B cell (primary cell): ENCODE results near the gene CAV2. TPM values are rescaled to one million over a fixed set of nuclear protein-coding genes. Genes with fewer than 3 reads are reported as not detected.

ENCODE experiments used
- ATAC-seq: fragments of 200-7000 bp; cut with Tn5 transposase; one replicate; pipeline ENCODE4 v1.10.0; 2021; ENCODE audit warnings: low read depth, mild to moderate bottlenecking, moderate number of reproducible peaks, moderate library complexity
- CTCF ChIA-PET: fragments of 350-600 bp; sonication (Branson Sonifier 250); formaldehyde crosslinking; loops from one replicate; lab custom pipeline; 2021; ENCODE audit warnings: antibody characterized with exemption, inconsistent platforms; lab: Charles Lee
- POLR2A ChIA-PET: fragments of 350-600 bp; sonication (Branson Sonifier 250); formaldehyde crosslinking; loops from one replicate; lab custom pipeline; 2021; ENCODE audit warnings: antibody characterized with exemption; lab: Charles Lee
- DNase-seq: peaks from one replicate; pipeline ENCODE4 v3.0.0; 2013
- H2AFZ ChIP-seq: 2 replicates; pipeline ENCODE4 v1.6.1; 2012; ENCODE audit warnings: mild to moderate bottlenecking, low read depth, low read length; ENCODE audit not compliant: insufficient read depth, poor library complexity, severe bottlenecking
- H3K27ac ChIP-seq, 2 donors: 1 replicate in 1 of 2; 2 replicates in 1 of 2; pipeline ENCODE4 v1.5.1; 2012 to 2013; ENCODE audit warnings: low read length in 2 of 2, mild to moderate bottlenecking in 2 of 2, moderate library complexity in 1 of 2
- H3K27me3 ChIP-seq, 4 experiments: fragments of 200-600 bp in 1 of 4; sonication (generic) in 1 of 4; replicated peaks in 1 of 4; 1 replicate in 2 of 4; 2 replicates in 2 of 4; pipeline versions ENCODE4 v1.6.1 to v1.7.0; 2013 to 2016; ENCODE audit warnings: low read length in 3 of 4, mild to moderate bottlenecking in 2 of 4, mixed read lengths in 1 of 4, moderate library complexity in 1 of 4; ENCODE audit not compliant: insufficient read depth in 4 of 4, control insufficient read depth in 3 of 4; ENCODE audit errors: control extremely low read depth in 1 of 4
- H3K36me3 ChIP-seq, 2 experiments: replicated peaks in 1 of 2; 1 replicate in 1 of 2; 2 replicates in 1 of 2; pipeline versions ENCODE4 v1.6.1 to v1.7.1; 2013; ENCODE audit warnings: low read length in 1 of 2; ENCODE audit not compliant: insufficient read depth in 2 of 2, control insufficient read depth in 1 of 2; ENCODE audit errors: control extremely low read depth in 1 of 2, extremely low read depth in 1 of 2
- H3K4me1 ChIP-seq, 2 donors: fragments of 200-600 bp in 1 of 2; sonication (generic) in 1 of 2; 1 replicate in 1 of 2; 2 replicates in 1 of 2; pipeline versions ENCODE4 v1.5.1 to v1.6.1; 2013 to 2017; ENCODE audit warnings: low read length in 2 of 2; ENCODE audit not compliant: control insufficient read depth in 2 of 2, insufficient read depth in 2 of 2
- H3K4me2 ChIP-seq: replicated peaks from 2 replicates; pipeline ENCODE3; 2012; ENCODE audit warnings: mild to moderate bottlenecking, low read depth, low read length; ENCODE audit not compliant: poor library complexity, severe bottlenecking
- H3K4me3 ChIP-seq, 5 experiments: fragments of 200-600 bp in 1 of 5; sonication (generic) in 1 of 5; 1 replicate in 3 of 5; 2 replicates in 2 of 5; pipeline versions ENCODE4 v1.5.1 to v1.7.0; 2011 to 2016; ENCODE audit warnings: low read length in 4 of 5, mild to moderate bottlenecking in 4 of 5, low read depth in 2 of 5, control low read depth in 1 of 5, moderate library complexity in 1 of 5; ENCODE audit not compliant: insufficient read depth in 1 of 5; ENCODE audit errors: control extremely low read depth in 1 of 5, extremely low read depth in 1 of 5
- H3K79me2 ChIP-seq: fragments of 200-600 bp; sonication (generic); one replicate; pipeline ENCODE4 v1.6.0; 2016; ENCODE audit warnings: low read length; ENCODE audit not compliant: control insufficient read depth, insufficient read depth
- H3K9ac ChIP-seq: fragments of 200-600 bp; sonication (generic); 2 replicates; pipeline ENCODE4 v1.6.1; 2017; ENCODE audit warnings: mild to moderate bottlenecking, low read length, moderate library complexity
- H3K9me3 ChIP-seq, 3 donors: one replicate each; pipeline versions ENCODE4 v1.6.1 to v1.7.1; 2013; ENCODE audit warnings: low read length in 2 of 3; ENCODE audit not compliant: control insufficient read depth in 2 of 3, insufficient read depth in 1 of 3; ENCODE audit errors: control extremely low read depth in 1 of 3
- H4K20me1 ChIP-seq: 2 replicates; pipeline ENCODE4 v1.6.0; 2012; ENCODE audit warnings: mild to moderate bottlenecking, low read length; ENCODE audit not compliant: insufficient read depth, control insufficient read depth, poor library complexity, severe bottlenecking
- H3K27ac Mint-ChIP-seq: one replicate; pipeline ENCODE4 v1.8.0; 2021; ENCODE audit warnings: mixed read lengths
- H3K27me3 Mint-ChIP-seq: one replicate; pipeline ENCODE4 v1.8.0; 2021; ENCODE audit warnings: mixed read lengths
- H3K4me1 Mint-ChIP-seq: one replicate; pipeline ENCODE4 v1.8.0; 2021; ENCODE audit warnings: mixed read lengths
- H3K4me3 Mint-ChIP-seq: one replicate; pipeline ENCODE4 v1.8.0; 2021; ENCODE audit warnings: mixed read lengths
- H3K9me3 Mint-ChIP-seq: one replicate; pipeline ENCODE4 v1.8.0; 2022; ENCODE audit warnings: mixed read lengths; ENCODE audit not compliant: insufficient read depth
- CTCF ChIP-seq: fragments of 200-600 bp; IDR thresholded peaks from one replicate; pipeline ENCODE4 v1.8.0; 2022; ENCODE audit warnings: antibody characterized with exemption, mild to moderate bottlenecking
- EZH2 ChIP-seq: IDR thresholded peaks from 2 replicates; pipeline ENCODE4 v1.6.1; 2012; ENCODE audit warnings: borderline replicate concordance, low read depth, mild to moderate bottlenecking, moderate library complexity, low read length; ENCODE audit not compliant: insufficient read depth, poor library complexity, severe bottlenecking
- WGBS: methylation state at CpG from one replicate; pipeline ENCODE4 v1.1.5; 2013; ENCODE audit warnings: missing lambda C conversion rate; ENCODE audit not compliant: insufficient coverage; 5-methylcytosine and 5-hydroxymethylcytosine counted together
- intact Hi-C: fragments of 100-400 bp; cut with micrococcal nuclease; formaldehyde crosslinking; loops from one replicate; pipeline ENCODE4 v1.10.0; 2022
- polyA plus RNA-seq: library from polyadenylated mRNA; depleted of rRNA; stranded (reverse); fragments of >200 nt; gene quantifications from 2 replicates; pipeline ENCODE4 v1.2.3, GENCODE V29; 2012
- total RNA-seq, 2 donors: library from RNA; stranded (reverse); fragments of 120-200 nt in 1 of 2; gene quantifications; 1 replicate in 1 of 2; 2 replicates in 1 of 2; pipeline versions ENCODE4 v1.2.3 to v1.2.4, GENCODE V29; 2013 to 2022

Gene CAV2
- total and polyA plus RNA-seq, 2 donors (not counting 1 experiment from before 2014, with no cell fraction given) = not detected

DNA sequence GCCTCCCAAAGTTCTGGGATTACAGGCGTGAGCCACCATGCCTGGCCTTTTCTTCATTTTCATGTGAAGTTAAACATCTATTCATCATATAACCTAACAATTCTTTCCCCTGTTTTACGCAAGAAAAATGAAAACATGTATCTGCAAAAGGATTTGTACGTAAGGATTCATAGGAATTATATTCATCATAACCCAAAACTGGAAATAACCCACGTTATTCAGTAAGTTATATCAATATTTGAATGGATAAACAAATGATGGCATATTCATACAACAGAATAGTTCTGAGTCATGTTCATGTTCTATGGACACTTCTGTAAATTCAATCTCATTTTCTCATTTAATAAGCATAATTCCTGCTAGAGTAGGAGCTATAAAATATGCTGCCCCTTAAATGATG, 35.2 kb upstream of the CAV2 start:
- no peaks in the 10 kb centered on the region for H3K4me1 ChIP-seq
- Mint-ChIP-seq H3K27me3 (peaks cover 9% of the 10 kb centered on the region), H3K27ac (no peak overlapping the region), H3K4me3 (no peak overlapping the region), H3K4me1 (no peaks in the 10 kb centered on the region), H3K9me3 (no peaks in the 10 kb centered on the region)
- no peaks in the 10 kb centered on the region for H3K79me2 ChIP-seq
- H3K9ac ChIP-seq = no peak overlapping the region
- H3K4me2 ChIP-seq = no peak overlapping the region
- ChIA-PET POLR2A (no interaction called here), CTCF (no interaction called here)
- H3K27me3 ChIP-seq = no peaks in the 10 kb centered on the region
- H3K9me3 ChIP-seq = no peaks in the 10 kb centered on the region
- no peak overlapping the region for H2AFZ ChIP-seq
- no peak for DNase-seq
- H3K4me3 ChIP-seq = no peak overlapping the region
- no peaks in the 10 kb centered on the region for H3K36me3 ChIP-seq
- no peak for ATAC-seq
- intact Hi-C loops = no loop called here
- no peaks in the 10 kb centered on the region for H4K20me1 ChIP-seq
- H3K27ac ChIP-seq = no peak overlapping the region
- WGBS = no CpG with 5 or more reads among the region's 4 CpGs
- TF ChIP-seq EZH2 (no peak), CTCF (no peak)

- intact Hi-C loops = no loop called here
- no peak overlapping the region for H3K9ac ChIP-seq
Measured at GRCh38 chr7:116465125-116465524, 34.4 kb upstream of the CAV2 start.

More at GRCh38 chr7:116465125-116465524, 34.4 kb upstream of the CAV2 start:
- Histone ChIP-seq H2AFZ (no peak overlapping the region), H3K36me3 (no peaks in the 10 kb centered on the region), H3K27me3 (no peaks in the 10 kb centered on the region), H3K27ac (no peak overlapping the region), H4K20me1 (no peaks in the 10 kb centered on the region), H3K4me1 (no peaks in the 10 kb centered on the region), H3K4me3 (no peak overlapping the region), H3K79me2 (no peaks in the 10 kb centered on the region), H3K4me2 (no peak overlapping the region), H3K9me3 (no peaks in the 10 kb centered on the region)
- ATAC-seq (no peak), DNase-seq (no peak)
- 92% methylated on average over 1 of the region's 2 CpGs for WGBS
- Mint-ChIP-seq H3K4me1 (no peaks in the 10 kb centered on the region), H3K9me3 (no peaks in the 10 kb centered on the region), H3K4me3 (no peak overlapping the region), H3K27me3 (peaks cover 15% of the 10 kb centered on the region), H3K27ac (no peak overlapping the region)
- CTCF ChIA-PET = no interaction called here
- TF ChIP-seq EZH2 = no peak
- TF ChIP-seq CTCF = no peak
- POLR2A ChIA-PET = no interaction called here
